ENCODE results near the gene WWOX. TPM values are rescaled to one million over a fixed set of nuclear protein-coding genes. Genes with fewer than 3 reads are reported as not detected.

The WWOX gene
- total RNA-seq, 1 experiment from 2014 or later = 79.9 TPM

- DNase-seq (ENCODE audit: low spot score) = no peak
- no peaks in the 10 kb centered on the region for H3K9me3 ChIP-seq (ENCODE audit: low read depth, low read length, poor library complexity, severe bottlenecking)
- BruUV-seq (replicated peaks) = no TSS peak
- intact Hi-C loops (cut with micrococcal nuclease; ENCODE audit: unreplicated experiment) = no loop called here
- H3K4me3 ChIP-seq (ENCODE audit: low read depth, low read length, poor library complexity, severe bottlenecking) = no peak overlapping the region
- no peaks in the 10 kb centered on the region for H3K4me1 ChIP-seq (ENCODE audit: insufficient read depth, low read length, poor library complexity, severe bottlenecking)
- H3K36me3 ChIP-seq (ENCODE audit: insufficient read depth, low read length, poor library complexity, severe bottlenecking) = no peaks in the 10 kb centered on the region
- no peak overlapping the region for H3K27ac ChIP-seq (ENCODE audit: low read depth, low read length, poor library complexity, severe bottlenecking)
- TF ChIP-seq EZH2 (IDR thresholded peaks at IDR 0.05; ENCODE audit: borderline replicate concordance, low read depth, low read length, poor library complexity, severe bottlenecking) (no peak), CTCF (conservative IDR thresholded peaks at IDR 0.05; ENCODE audit: low read depth, low read length) (no peak)
- POLR2A ChIA-PET (ENCODE audit: low non-redundant PET) = no interaction called here
- CTCF ChIA-PET = no interaction called here
- H3K27me3 ChIP-seq (replicated peaks; ENCODE audit: insufficient read depth, low read depth, low read length, poor library complexity) = no peaks in the 10 kb centered on the region
Measured at GRCh38 chr16:79156761-79157160, 1057.3 kb downstream of the WWOX start.

GRCh38 chr16:79158337-79158736, 1058.9 kb downstream of the WWOX start:
- no TSS peak for BruUV-seq (replicated peaks)
- no peaks in the 10 kb centered on the region for H3K27me3 ChIP-seq (replicated peaks; ENCODE audit: insufficient read depth, low read depth, low read length, poor library complexity)
- intact Hi-C loops (cut with micrococcal nuclease; ENCODE audit: unreplicated experiment) = no loop called here
- TF ChIP-seq EZH2 (IDR thresholded peaks at IDR 0.05; ENCODE audit: borderline replicate concordance, low read depth, low read length, poor library complexity, severe bottlenecking) (no peak), CTCF (conservative IDR thresholded peaks at IDR 0.05; ENCODE audit: low read depth, low read length) (no peak)
- no peak overlapping the region for H3K27ac ChIP-seq (ENCODE audit: low read depth, low read length, poor library complexity, severe bottlenecking)
- H3K4me3 ChIP-seq (ENCODE audit: low read depth, low read length, poor library complexity, severe bottlenecking) = no peak overlapping the region
- POLR2A ChIA-PET (ENCODE audit: low non-redundant PET) = no interaction called here
- DNase-seq (ENCODE audit: low spot score) = no peak
- no peaks in the 10 kb centered on the region for H3K9me3 ChIP-seq (ENCODE audit: low read depth, low read length, poor library complexity, severe bottlenecking)
- H3K36me3 ChIP-seq (ENCODE audit: insufficient read depth, low read length, poor library complexity, severe bottlenecking) = no peaks in the 10 kb centered on the region
- no peaks in the 10 kb centered on the region for H3K4me1 ChIP-seq (ENCODE audit: insufficient read depth, low read length, poor library complexity, severe bottlenecking)
- CTCF ChIA-PET = no interaction called here

- Histone ChIP-seq H3K9me3 (ENCODE audit: low read depth, low read length, poor library complexity, severe bottlenecking) (no peaks in the 10 kb centered on the region), H3K4me3 (ENCODE audit: low read depth, low read length, poor library complexity, severe bottlenecking) (no peak overlapping the region), H3K27me3 (replicated peaks; ENCODE audit: insufficient read depth, low read depth, low read length, poor library complexity) (no peaks in the 10 kb centered on the region), H3K4me1 (ENCODE audit: insufficient read depth, low read length, poor library complexity, severe bottlenecking) (no peaks in the 10 kb centered on the region), H3K36me3 (ENCODE audit: insufficient read depth, low read length, poor library complexity, severe bottlenecking) (no peaks in the 10 kb centered on the region), H3K27ac (ENCODE audit: low read depth, low read length, poor library complexity, severe bottlenecking) (no peak overlapping the region)
- BruUV-seq (replicated peaks) = no TSS peak
- ChIA-PET CTCF (no interaction called here), POLR2A (ENCODE audit: low non-redundant PET) (no interaction called here)
- intact Hi-C loops (cut with micrococcal nuclease; ENCODE audit: unreplicated experiment) = no loop called here
- DNase-seq (ENCODE audit: low spot score) = no peak
- TF ChIP-seq CTCF (conservative IDR thresholded peaks at IDR 0.05; ENCODE audit: low read depth, low read length) (no peak), EZH2 (IDR thresholded peaks at IDR 0.05; ENCODE audit: borderline replicate concordance, low read depth, low read length, poor library complexity, severe bottlenecking) (no peak)
Measured at GRCh38 chr16:79159261-79160049, 1060.0 kb downstream of the WWOX start.

Measured in A673 (cell line).